NOMO-1 treated with dmso at 0.1 percent for 144 hours (cell line): ENCODE results near the gene IL26.
"Not testable (repeated sequence)": the region's sequence is repeated elsewhere in the genome, so short reads cannot be mapped to it uniquely, and the experiment has no call there.

Experiments
- DNase-seq: peaks from one replicate; lab custom pipeline; 2025; ENCODE audit not compliant: unreplicated experiment; lab: John Stamatoyannopoulos, UW

The IL26 gene

DNA sequence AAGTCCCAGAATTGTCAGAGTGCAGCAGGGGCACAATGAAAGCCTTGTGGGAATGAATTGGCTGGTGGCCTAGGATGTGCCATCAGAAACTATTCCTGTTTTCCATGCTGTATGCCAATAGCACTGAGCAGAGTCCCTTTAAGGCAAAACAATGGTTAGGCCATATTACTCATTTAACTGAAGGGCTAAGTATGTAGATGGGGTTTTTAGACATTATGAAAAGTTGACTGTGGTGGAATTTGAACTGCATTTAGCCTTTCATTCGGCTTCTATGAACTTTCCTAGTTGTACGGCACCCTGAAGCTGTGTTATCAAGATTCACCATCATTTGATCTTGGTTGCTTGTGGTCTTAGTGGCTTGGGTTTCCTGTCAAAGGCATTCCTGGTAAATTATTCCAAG is 24.8 kb downstream of the IL26 start:
- DNase-seq: no peak

DNA sequence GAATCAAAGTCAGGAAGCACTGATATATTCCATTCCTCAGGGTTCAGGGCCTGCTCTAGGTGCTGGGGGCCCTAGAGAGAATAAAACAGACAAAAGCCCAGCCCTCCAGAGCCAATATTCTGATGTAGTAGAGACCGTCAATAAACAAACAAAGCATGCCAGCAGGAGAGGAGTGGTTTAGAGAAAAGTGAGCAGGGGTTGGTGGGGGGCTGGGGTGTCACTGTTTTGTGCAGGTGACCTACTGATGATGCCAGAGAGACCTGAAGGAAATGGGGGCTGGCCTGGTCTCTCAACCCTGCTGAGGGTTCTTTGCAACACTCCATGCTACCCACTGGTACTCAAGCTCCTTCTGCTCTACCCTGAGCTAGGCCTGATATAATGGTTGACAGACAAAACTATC is 26.5 kb downstream of the IL26 start:
- no peak for DNase-seq

DNA sequence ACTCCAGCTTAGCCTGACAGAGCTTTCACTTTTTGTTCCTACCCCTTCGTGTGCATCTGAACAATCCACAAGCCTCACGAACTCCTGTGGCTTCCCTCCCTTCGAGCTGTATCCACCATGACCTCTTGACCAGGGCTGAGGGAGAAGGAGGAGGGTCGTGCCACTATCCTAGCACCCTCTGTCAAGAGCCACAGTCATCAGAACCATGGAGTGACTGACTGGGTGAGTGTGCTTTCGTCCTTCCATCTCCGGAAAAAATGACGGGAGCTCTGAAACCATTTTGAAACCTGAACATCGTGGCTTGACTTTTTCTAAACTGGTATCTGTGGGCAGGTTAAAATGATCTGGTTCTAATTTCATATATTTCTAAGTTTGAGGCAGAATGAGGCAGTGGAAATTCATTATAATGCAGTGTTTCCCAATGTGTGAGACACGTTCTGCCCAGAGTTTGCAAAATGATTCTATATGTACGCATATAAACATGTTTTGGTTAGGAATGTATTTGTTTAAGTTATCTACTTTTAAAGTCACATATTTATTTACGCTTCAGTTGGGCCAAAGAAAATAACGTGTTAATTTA is 27.0 kb downstream of the IL26 start:
- DNase-seq: no peak

- no peak for DNase-seq
Measured at GRCh38 chr12:68190301-68190700, 35.3 kb downstream of the IL26 start.

DNA sequence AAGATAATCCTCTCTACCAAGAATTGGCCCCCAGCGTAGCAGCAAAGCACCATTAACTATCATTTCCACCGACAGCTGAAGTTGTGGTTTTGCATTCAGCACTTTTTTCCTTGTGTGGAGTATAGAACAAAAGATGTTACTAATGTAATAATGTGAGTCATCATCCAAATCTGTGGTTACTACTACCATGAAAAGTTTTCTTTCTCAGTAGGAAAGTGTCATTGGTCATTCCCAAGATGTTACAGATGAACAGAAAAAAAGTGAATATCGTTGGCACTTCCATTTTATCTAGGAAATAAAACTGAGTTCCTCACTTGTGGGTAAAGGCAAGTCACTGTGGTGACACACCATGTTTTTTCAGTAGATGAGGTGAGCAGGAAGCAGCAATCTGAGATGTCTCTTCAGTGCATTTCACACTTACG is 35.8 kb downstream of the IL26 start:
- DNase-seq: no peak

- DNase-seq: no peak
Measured at GRCh38 chr12:68185598-68185997, 40.0 kb downstream of the IL26 start.

GRCh38 chr12:68180792-68181744 is 44.5 kb downstream of the IL26 start:
- no peak for DNase-seq

DNA sequence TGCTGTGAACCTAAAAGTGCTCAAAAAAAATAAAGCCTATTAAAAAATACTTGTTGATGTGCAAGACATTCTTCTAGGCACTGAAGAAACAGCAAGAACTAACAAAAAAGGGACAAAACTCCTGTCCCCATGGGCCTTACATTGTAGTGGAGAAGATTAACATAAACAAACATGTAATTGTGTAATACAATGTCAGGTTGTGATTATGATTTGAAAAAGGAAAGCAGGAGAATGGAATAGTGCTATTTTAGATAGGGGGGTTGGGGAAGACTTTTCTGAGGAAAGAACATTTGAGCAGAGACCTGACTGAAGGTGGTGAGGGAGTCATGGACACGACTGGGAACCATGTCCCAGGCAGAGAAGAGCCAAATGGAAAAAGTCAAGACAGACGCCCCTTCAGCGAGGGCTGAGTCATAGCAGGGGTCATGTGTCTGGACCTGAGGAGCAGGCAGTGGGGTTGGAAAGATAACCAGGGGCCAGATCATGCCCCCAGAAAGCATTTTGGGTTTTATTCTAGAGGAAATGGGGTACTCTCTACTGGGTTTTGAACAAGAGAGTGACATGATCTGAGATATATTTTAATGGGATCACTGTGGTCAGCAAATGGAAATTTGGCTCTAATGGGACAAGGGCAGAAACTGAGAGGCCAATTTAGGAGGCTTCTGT is 46.7 kb downstream of the IL26 start:
- no peak for DNase-seq

GRCh38 chr12:68178184-68178583 is 47.4 kb downstream of the IL26 start:
- DNase-seq: no peak

- DNase-seq: no peak
Measured at GRCh38 chr12:68177562-68177961, 48.0 kb downstream of the IL26 start.

DNA sequence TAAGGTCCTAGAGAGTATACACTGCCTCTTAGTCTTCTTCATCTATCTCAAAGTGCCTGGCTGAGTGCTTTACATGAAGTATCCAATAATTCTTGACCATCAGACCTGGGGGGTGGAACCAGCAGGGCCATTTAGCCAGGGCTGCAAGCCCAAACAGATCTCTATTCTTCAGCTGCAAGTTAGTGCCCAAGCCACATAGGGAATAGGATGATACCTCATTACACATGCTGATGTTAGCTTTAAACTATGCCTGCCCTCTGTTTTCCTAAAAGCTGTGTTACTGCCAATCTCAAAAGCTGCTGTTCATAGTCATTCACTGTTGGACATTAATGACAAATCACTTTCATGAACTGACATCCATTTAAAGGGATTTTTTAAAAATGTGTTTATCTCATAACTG is 49.4 kb downstream of the IL26 start:
- DNase-seq: no peak

GRCh38 chr12:68175557-68176061 is 50.0 kb downstream of the IL26 start:
- DNase-seq: no peak

DNA sequence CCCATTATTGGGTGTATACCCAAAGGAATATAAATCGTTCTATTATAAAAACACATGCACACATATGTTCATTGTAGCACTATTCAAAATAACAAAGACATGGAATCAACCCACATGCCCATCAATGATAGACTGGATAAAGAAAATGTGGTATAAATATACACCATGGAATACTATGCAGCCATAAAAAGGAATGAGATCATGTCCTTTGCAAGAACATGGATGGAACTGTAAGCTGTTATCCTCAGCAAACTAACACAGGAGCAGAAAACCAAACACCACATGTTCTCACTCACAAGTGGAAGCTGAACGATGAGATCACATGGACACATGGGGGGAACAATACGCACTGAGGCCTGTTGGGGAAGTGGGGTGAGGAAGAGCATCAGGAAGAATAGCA is 50.8 kb downstream of the IL26 start:
- not testable (repeated sequence) for DNase-seq

DNA sequence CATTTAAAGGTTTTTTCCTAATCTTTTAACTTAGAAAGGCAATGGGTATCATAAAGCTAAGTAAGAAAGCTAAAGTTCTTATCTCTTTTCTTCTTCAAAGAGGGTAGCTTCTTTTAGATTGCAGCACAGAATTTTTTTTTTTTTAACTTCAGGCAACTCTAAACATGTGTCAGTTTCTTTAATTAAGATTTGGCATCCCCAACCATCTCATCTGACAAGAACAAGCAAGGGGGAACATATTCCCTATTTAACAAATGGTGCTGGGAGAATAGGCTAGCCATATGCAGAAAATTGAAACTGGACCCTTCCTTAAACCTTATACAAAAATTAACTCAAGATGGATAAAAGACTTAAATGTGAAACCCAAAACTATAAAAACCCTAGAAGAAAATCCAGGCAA is 51.8 kb downstream of the IL26 start:
- no peak for DNase-seq

DNA sequence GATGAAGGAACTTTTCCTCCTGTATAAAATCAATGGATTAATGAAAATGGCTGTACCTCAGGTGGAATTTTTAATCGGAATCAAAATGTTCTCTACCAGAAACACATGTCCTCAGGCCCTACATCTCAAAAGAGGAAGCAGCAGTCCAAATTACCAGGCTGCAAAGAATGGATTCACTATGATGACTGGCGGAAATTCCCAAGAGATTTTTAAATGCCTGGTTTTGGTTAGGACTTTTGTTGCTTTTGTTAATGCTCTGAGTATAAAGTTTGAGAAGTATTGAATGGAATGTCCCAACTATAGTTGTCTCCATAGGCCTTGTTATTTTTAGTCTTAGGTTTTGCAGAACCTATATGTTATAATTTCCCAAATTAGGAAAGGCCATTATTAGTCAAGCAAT is 54.9 kb downstream of the IL26 start:
- no peak for DNase-seq

GRCh38 chr12:68169213-68169889 is 56.3 kb downstream of the IL26 start:
- DNase-seq: no peak

DNA sequence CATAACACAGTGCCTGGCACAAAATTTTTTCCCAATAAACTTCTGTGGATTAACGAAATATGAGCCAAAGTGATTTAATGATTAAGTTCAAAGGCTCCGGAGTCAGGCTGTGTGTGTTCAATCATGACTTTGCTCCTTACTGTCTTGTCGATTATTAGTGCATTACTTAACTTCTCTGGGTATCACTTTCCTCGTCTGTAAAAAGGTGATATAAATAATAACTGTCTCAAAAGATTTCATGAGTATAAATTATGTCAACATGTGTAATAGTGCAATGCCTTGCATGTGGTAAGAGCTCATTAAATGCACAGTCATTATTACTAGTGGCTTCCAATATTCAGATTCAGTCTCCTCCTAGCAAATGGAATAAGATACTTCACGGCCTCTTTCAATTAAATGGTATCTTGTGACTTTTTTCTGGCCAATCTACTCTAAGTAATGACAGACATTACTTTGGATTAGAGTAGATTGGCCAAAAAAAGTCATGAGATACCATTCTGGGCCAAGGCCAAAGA is 59.2 kb downstream of the IL26 start:
- DNase-seq: no peak

GRCh38 chr12:68163560-68164081 is 62.0 kb downstream of the IL26 start:
- DNase-seq: no peak

GRCh38 chr12:68162374-68162773 is 63.2 kb downstream of the IL26 start:
- DNase-seq: no peak

DNA sequence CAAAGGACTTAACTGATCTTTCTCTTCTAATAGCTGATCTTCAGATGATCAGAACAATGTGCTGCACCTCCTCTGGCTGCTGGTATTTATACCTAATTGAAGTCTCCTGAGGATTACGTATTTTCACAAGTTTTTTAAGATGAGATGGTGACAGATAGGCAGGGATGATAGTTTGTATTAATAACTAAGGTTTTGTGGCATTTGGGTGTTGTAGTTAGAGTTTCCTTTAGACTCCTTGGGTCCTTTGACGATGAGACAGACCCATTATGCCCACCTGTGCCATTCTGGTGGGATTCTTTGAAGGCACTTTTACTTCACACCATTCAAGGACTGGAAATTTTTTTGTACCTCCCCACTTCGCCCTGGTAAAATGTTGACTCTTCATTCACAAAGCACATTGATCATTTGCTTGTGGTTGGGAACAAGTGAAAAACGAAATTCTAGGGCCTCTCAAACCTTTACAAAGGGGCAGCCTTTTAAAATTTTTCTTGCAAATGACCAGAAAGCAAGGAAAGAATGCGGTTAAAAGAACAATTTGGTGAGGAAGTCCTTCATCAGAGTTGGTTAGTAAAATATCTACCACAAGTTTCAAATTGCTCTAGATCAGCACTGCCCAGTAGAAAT is 65.8 kb downstream of the IL26 start, which contains the start of gene IFNG:
IFNG (minus strand) TSS at position 60 of the 624 bp plus-strand sequence. CDS start 125 bp downstream, outside the sequence.
- no peak for DNase-seq
